ENCODE measurements around the gene TNN.
A peak's percentile ranks its signal among the peaks of the same experiment; 100 is the strongest.
"Not testable (repeated sequence)": the region's sequence is repeated elsewhere in the genome, so short reads cannot be mapped to it uniquely, and the experiment has no call there.

Gene TNN

GRCh38 chr1:175067362-175068106 lies at the start of gene TNN:
Gene TNN, plus strand, starts transcription at chr1:175067833. Its CDS starts 9,586 bp downstream, at chr1:175077419.
- no peak for DNase-seq

- DNase-seq = no peak
Observed at GRCh38 chr1:175019524-175019923, 48.1 kb upstream of the TNN start.

GRCh38 chr1:175023043-175023921 lies 44.4 kb upstream of the TNN start, which contains the start of gene MRPS14:
Gene MRPS14, minus strand, starts transcription at chr1:175023425. Its CDS starts 17 bp downstream, at chr1:175023408.
- peak; percentile 98 for DNase-seq

- not testable (repeated sequence) for DNase-seq
Observed at GRCh38 chr1:175023922-175024242, 43.8 kb upstream of the TNN start.

GRCh38 chr1:175024773-175025172 lies 42.9 kb upstream of the TNN start:
- DNase-seq = no peak

GRCh38 chr1:175033953-175034352 lies 33.7 kb upstream of the TNN start:
- DNase-seq = no peak

- DNase-seq = no peak
Observed at GRCh38 chr1:175034775-175035174, 32.9 kb upstream of the TNN start.

- DNase-seq = no peak
Observed at GRCh38 chr1:175035865-175036264, 31.8 kb upstream of the TNN start.

- DNase-seq = no peak
Observed at GRCh38 chr1:175036476-175036875, 31.2 kb upstream of the TNN start.

- DNase-seq = no peak
Observed at GRCh38 chr1:175037416-175037815, 30.2 kb upstream of the TNN start.

GRCh38 chr1:175040324-175040879 lies 27.2 kb upstream of the TNN start:
- DNase-seq = no peak

GRCh38 chr1:175042650-175043049 lies 25.0 kb upstream of the TNN start:
- DNase-seq = no peak

- no peak for DNase-seq
Observed at GRCh38 chr1:175043824-175044223, 23.8 kb upstream of the TNN start.

- not testable (repeated sequence) for DNase-seq
Observed at GRCh38 chr1:175044591-175044990, 23.0 kb upstream of the TNN start.

- DNase-seq = no peak
Observed at GRCh38 chr1:175045097-175045496, 22.5 kb upstream of the TNN start.

GRCh38 chr1:175045519-175045918 lies 22.1 kb upstream of the TNN start:
- no peak for DNase-seq

GRCh38 chr1:175050992-175051391 lies 16.6 kb upstream of the TNN start:
- DNase-seq = no peak

- no peak for DNase-seq
Observed at GRCh38 chr1:175054736-175055135, 12.9 kb upstream of the TNN start.

GRCh38 chr1:175062339-175062738 lies 5.3 kb upstream of the TNN start:
- no peak for DNase-seq

- no peak for DNase-seq
Observed at GRCh38 chr1:175062858-175063257, 4.8 kb upstream of the TNN start.

- DNase-seq = no peak
Observed at GRCh38 chr1:175070818-175071217, 3.2 kb downstream of the TNN start.

- DNase-seq = no peak
Observed at GRCh38 chr1:175071276-175071943, 3.8 kb downstream of the TNN start.

Measured in stimulated activated CD4-positive, alpha-beta T cell treated with anti-CD3 and anti-CD28 coated beads, Interleukin-4, amount 100 ng/mL, for 1 hour (primary cell).